Nephron progenitor cell (in vitro differentiated cells): Measurements from ENCODE around the gene CCDC180.

Source experiments
- DNase-seq: peaks from one replicate; pipeline ENCODE4 v3.0.0; 2021
- H3K27ac Mint-ChIP-seq: 2 replicates; pipeline ENCODE4 v1.8.0; 2021; ENCODE audit warnings: mild to moderate bottlenecking, moderate library complexity, mixed read lengths
- H3K27me3 Mint-ChIP-seq: 2 replicates; pipeline ENCODE4 v1.8.0; 2021; ENCODE audit warnings: mild to moderate bottlenecking, low read depth, mixed read lengths; ENCODE audit not compliant: poor library complexity
- H3K36me3 Mint-ChIP-seq: 2 replicates; pipeline ENCODE4 v1.8.0; 2021; ENCODE audit warnings: low read depth, mixed read lengths
- H3K4me1 Mint-ChIP-seq: 2 replicates; pipeline ENCODE4 v1.8.0; 2021; ENCODE audit warnings: mixed read lengths
- H3K4me3 Mint-ChIP-seq: 2 replicates; pipeline ENCODE4 v1.8.0; 2021; ENCODE audit warnings: mild to moderate bottlenecking, moderate library complexity, mixed read lengths
- H3K9me3 Mint-ChIP-seq: 2 replicates; pipeline ENCODE4 v1.8.0; 2021; ENCODE audit warnings: mild to moderate bottlenecking, moderate library complexity, mixed read lengths
- CTCF ChIP-seq: fragments of 200-600 bp; sonication (generic); IDR thresholded peaks from 2 replicates; pipeline ENCODE4 v1.5.0; 2021; ENCODE audit warnings: antibody characterized with exemption

Gene CCDC180

GRCh38 chr9:97311798-97312500 is 4.5 kb downstream of the CCDC180 start:
- no peak overlapping the region for H3K4me3 Mint-ChIP-seq
- no peaks in the 10 kb centered on the region for H3K9me3 Mint-ChIP-seq
- no peak for DNase-seq
- no peak for TF ChIP-seq CTCF
- peaks cover 8% of the 10 kb centered on the region for H3K27me3 Mint-ChIP-seq
- H3K36me3 Mint-ChIP-seq: peaks cover 29% of the 10 kb centered on the region
- H3K27ac Mint-ChIP-seq: no peak overlapping the region
- no peaks in the 10 kb centered on the region for H3K4me1 Mint-ChIP-seq

- peaks cover 32% of the 10 kb centered on the region for H3K36me3 Mint-ChIP-seq
- no peak overlapping the region for H3K27ac Mint-ChIP-seq
These were observed 5.1 kb downstream of the CCDC180 start for GRCh38 chr9:97312556-97312955.

DNA sequence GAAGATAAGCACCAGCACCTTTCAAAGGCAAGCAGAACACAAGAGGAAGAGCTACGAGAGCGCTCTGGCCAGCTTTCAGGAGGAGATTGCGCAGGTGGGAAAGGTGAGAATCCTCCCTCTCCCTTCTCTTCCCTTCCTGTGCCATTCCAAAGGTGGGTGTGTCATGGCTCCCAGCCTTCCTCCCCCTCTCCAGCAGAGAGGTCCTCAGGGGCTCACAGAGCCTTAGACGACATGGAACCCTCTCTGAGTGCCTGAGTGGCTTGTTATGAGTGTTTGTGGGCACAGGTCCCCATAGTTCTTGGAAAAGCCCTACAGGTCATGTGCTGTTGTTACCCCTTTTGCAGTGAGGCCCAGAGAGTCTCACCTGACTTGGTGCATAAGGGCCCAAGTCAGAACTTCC is 5.8 kb downstream of the CCDC180 start:
- Mint-ChIP-seq H3K4me3 (no peak overlapping the region), H3K36me3 (peaks cover 36% of the 10 kb centered on the region), H3K27ac (no peak overlapping the region), H3K4me1 (no peaks in the 10 kb centered on the region), H3K9me3 (no peaks in the 10 kb centered on the region), H3K27me3 (peaks cover 4% of the 10 kb centered on the region)
- TF ChIP-seq CTCF: no peak
- DNase-seq: no peak

More at GRCh38 chr9:97312556-97312955, 5.1 kb downstream of the CCDC180 start:
- Mint-ChIP-seq H3K9me3 (no peaks in the 10 kb centered on the region), H3K4me1 (no peaks in the 10 kb centered on the region), H3K27me3 (peaks cover 8% of the 10 kb centered on the region), H3K4me3 (no peak overlapping the region)
- no peak for TF ChIP-seq CTCF
- no peak for DNase-seq

GRCh38 chr9:97313746-97314145 is 6.3 kb downstream of the CCDC180 start:
- no peak overlapping the region for H3K27ac Mint-ChIP-seq
- peaks cover 40% of the 10 kb centered on the region for H3K36me3 Mint-ChIP-seq
- no peaks in the 10 kb centered on the region for H3K9me3 Mint-ChIP-seq
- no peak for TF ChIP-seq CTCF
- H3K4me1 Mint-ChIP-seq: no peaks in the 10 kb centered on the region
- no peak for DNase-seq
- peaks cover 3% of the 10 kb centered on the region for H3K27me3 Mint-ChIP-seq
- H3K4me3 Mint-ChIP-seq: no peak overlapping the region

DNA sequence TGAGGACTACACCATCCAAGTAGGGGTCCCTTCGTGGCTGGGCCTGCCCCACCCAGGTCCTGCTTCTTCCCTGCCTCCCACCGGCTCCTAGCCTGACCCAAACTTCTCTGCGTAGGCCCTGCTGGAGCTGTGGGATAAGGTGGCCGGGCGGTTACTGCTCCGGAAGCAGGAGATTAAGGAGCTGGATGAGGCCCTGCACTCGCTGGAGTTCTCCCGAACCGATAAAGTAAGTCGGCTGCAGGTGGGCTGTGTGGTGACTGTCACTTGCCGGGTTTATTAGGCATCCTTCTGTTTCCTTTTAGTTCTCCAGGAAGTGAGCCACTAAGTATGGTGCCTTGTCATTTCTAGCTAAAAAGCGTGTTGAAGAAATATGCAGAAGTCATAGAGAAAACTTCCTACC is 7.0 kb downstream of the CCDC180 start:
- Mint-ChIP-seq H3K9me3 (no peaks in the 10 kb centered on the region), H3K36me3 (peaks cover 42% of the 10 kb centered on the region), H3K27me3 (peaks cover 3% of the 10 kb centered on the region), H3K27ac (no peak overlapping the region), H3K4me1 (peaks cover 3% of the 10 kb centered on the region), H3K4me3 (no peak overlapping the region)
- DNase-seq: no peak
- TF ChIP-seq CTCF: no peak

DNA sequence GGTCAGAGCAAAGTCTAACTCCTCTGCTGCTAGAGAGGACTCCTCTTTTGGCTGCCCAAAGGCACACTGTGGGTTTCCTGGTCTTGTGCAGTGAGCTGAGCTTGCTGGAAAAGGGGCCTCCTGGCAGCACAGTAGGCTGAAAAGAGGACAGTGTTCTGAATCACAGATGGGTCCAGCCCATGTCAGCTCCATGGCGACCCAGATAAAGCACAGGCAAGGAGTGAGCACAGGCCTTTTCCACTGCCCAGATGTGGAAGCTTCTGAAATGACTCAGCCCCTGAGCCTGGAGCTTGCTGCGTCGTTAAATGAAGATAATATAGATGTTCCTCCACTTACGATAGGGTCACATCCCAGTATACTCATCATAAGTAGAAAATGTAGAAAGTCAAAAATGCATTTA is 8.1 kb downstream of the CCDC180 start:
- Mint-ChIP-seq H3K36me3 (peaks cover 34% of the 10 kb centered on the region), H3K4me3 (no peak overlapping the region), H3K27me3 (peaks cover 3% of the 10 kb centered on the region), H3K4me1 (peaks cover 4% of the 10 kb centered on the region), H3K9me3 (no peaks in the 10 kb centered on the region), H3K27ac (no peak overlapping the region)
- no peak for TF ChIP-seq CTCF
- DNase-seq: no peak
